AG08395 (cell line): ENCODE data around the gene COL20A1.
"Not testable (repeated sequence)": the region's sequence is repeated elsewhere in the genome, so short reads cannot be mapped to it uniquely, and the experiment has no call there.

Experiments
- DNase-seq: peaks from one replicate; pipeline ENCODE4 v3.0.0; 2012; ENCODE audit warnings: mixed read lengths, low spot score

COL20A1 gene

DNA sequence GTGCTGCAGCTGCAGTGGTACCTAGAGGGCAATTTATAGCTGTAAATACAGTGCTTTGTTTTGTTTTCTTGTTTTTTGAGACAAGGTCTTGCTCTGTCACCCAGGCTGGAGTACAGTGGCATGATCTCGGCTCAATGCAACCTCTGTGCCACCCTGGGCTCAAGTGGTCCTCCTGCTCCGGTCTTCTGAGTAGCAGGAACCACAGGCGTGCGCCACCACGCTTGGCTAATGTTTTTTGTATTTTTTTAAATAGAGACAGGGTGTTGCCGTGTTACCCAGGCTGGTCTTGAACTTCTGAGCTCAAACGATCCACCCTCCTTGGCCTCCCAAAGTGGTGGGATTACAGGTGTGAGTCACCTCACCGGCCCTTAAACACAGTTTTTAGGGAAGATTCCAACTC is 41.4 kb downstream of the COL20A1 start:
- DNase-seq: no peak

DNA sequence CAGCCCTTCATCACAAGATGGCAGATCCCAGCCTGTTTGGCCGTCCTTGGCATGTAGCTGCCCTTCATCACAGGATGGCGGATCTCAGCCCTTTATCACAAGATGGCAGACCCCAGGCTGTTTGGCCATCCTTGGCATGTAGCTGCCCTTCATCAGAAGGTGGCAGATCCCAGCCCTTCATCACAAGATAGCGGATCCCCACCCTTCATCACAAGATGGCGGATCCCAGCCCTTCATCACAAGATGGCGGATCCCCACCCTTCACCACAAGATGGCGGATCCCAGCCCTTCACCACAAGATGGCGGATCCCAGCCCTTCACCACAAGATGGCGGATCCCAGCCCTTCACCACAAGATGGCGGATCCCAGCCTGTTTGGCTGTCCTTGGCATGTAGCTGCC is 42.1 kb downstream of the COL20A1 start:
- not testable (repeated sequence) for DNase-seq

GRCh38 chr20:63335711-63336110 is 42.7 kb downstream of the COL20A1 start:
- no peak for DNase-seq

DNA sequence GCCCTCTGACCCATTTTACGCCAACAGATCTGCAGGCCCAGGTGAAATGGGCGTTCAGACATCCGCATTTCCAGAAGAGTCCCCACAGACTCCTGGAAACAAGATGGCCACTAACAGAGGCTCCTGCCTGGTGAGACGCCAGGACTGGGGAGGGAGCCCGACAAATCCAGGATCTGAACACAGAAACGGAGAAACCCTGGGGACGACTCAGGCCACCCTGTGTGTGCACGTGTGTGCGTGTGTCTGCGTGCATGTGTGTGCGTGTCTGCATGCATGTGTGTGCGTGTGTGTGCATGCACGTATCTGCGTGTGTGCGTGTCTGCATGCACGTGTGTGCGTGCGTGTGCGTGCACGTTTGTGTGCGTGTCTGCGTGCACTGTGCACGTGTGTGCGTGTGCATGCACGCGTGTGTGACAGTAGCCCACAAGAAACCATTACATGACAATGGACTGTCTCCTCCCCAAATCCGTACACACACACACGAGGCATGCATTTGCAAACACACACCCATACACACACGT is 43.3 kb downstream of the COL20A1 start:
- DNase-seq: no peak

GRCh38 chr20:63337786-63338420 is 44.9 kb downstream of the COL20A1 start:
- peak; percentile 26 for DNase-seq

GRCh38 chr20:63339154-63340094 is 46.4 kb downstream of the COL20A1 start:
- not testable (repeated sequence) for DNase-seq

- DNase-seq: not testable (repeated sequence)
Observed at GRCh38 chr20:63340158-63340688, 47.2 kb downstream of the COL20A1 start.

DNA sequence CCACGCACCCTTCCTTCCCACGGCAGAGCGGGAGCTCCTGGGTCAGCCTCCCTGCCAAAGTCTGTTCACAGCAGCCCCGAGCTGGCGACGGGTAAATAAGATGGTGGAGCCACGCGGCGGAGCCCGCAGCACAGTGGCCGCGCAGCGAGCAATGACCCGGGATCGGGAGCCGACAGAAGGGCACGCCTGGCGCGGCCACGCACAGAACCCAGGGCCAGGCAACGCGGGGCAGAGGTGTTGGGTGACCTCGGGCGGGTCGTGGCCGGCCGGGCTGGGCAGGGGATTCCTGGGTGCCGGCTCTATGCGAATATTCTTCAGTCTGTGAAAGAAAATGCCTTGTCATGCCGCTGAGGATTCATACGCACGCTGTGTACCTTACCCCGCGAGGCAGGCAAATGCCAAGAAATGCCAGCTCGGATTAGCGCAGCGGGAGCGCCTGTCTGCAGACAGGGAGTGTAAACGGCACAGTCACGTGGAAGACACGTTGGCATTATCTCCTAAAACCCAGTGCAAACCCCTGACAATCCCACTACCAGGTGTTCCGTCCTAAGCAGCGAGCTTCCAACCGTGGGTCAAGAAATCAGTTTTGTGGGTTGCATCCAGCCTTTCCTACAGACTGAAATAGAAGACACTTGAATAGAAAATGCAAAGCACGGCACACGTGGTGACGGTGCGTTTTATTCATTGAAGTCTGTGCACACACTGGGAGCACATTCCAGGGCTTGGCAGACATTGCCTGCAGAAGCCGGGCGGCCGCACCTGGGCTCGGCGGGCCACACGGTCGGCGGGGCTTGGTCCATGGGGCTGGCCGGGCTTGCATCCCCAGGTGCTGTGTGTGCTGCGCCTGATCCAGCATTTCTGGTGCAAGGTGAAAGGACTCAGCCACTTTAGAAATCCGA is 49.8 kb downstream of the COL20A1 start:
- no peak for DNase-seq

- DNase-seq: no peak
Observed at GRCh38 chr20:63343460-63344445, 50.8 kb downstream of the COL20A1 start.

- DNase-seq: peak; percentile 13
Observed at GRCh38 chr20:63344616-63345327, 51.8 kb downstream of the COL20A1 start.

GRCh38 chr20:63345328-63346100 is 52.5 kb downstream of the COL20A1 start:
- DNase-seq: no peak

DNA sequence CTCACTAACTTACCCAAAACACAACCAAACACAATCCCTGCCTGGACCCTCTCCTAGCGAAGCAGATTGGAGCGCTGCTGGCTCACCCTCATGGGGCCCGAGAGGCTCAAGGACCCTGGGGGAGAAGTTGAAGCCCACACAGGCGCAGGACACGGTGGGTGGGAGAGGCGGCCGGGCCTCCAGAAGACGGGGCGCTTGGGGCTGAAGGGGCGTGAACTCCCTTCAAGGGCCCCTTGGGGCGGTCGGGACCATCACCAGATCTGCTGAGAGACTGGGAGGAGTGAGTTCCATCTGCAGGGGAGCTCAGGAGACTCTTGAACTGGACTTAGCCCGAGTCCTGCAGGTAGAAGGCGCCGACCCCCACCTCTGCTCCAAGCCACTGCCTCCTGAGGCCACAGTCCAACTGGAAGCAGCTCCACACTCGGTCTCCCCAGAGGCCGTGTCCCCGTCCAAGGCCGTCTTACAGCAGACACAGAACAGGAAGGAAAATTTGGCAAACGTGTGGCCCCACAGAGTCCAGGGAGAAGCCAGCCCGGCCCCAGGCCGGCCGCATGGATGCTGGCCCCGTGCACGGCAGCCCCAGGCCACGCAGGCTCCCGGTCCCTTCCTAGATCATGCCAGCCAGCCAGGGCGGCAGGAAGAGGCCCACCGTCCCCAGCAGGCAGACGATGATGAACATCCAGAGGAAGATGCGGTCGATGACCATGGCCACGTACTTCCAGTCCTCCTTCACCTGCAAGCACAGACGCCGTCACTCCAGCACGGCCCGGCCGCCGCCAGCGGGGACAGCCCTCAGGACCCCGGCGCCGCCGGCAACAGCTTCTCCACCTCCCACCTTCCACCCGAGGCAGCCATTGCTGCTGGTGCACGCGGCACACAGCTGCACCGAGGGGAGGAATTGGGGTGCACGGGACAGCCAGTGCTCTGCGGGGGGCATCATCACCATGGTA is 53.4 kb downstream of the COL20A1 start:
- no peak for DNase-seq

GRCh38 chr20:63347081-63347741 is 54.2 kb downstream of the COL20A1 start:
- DNase-seq: no peak

DNA sequence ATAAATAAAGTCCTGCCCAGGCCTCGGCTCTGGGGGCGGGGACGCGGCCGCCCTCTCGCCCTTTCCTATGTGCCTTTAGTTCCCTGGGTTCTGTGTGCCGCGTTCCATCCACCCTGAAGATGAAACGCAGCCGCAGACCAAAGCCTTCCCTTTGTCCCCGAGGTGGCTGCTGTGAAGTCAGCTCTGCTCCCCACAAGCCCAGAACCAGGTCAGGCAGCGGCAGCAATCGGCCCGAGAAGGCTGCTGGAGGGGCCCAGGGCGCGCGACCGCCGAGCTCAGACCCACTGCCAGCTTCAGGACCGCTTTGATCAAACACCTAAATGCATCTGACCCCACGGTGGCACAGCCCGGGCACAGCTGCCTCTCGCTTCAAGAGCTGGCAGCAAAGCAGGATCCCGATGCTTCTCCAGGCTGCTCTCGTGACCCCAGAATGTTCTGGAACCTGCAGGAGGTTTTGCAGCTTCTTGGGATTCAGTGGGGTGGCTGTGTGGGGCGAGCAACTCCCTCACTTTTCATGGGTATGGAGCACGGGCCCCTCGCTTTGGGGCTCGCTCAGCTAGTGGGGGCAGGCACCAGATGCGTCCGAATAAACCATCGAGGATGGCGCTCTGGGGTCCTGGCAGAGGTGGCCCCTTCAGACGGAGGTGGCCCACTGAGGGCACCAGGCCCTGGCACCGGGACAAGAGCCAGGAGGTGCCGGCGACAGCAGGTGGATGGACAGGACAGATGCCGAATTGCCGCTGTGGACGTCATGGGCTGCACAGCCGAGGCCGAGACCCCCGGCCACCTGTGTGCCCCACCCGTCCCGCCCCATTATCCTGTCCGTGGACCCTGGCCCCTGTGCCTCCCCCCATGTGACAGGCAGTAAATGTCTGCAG is 55.2 kb downstream of the COL20A1 start:
- DNase-seq: no peak

GRCh38 chr20:63348828-63349515 is 56.0 kb downstream of the COL20A1 start:
- DNase-seq: no peak

GRCh38 chr20:63349516-63349895 is 56.5 kb downstream of the COL20A1 start:
- no peak for DNase-seq
